GM18858 (cell line): ENCODE data around the gene CHST1.

Source experiments
- ATAC-seq: cut with Tn5 transposase; IDR thresholded peaks from one replicate; pipeline ENCODE4 v1.9.1; 2021; ENCODE audit not compliant: unreplicated experiment

Gene CHST1

DNA sequence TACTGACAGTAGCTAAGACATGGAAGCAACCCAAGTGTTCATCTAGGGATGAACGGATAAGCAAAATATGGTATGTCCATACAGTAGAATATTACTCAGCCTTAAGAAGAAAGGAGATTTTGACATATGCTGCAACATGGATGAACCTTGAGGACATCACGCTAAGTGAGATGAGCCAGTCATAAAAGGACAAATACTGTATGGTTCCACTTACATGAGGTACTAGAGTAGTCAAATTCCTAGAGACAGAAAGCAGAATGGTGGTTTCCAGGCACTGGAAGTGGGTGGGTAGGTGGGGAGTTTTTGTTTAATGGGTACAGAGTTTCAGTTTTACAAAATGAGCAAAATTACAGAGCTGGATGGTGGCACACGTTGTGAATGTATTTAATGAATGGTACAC, 18.1 kb downstream of the CHST1 start:
- no peak for ATAC-seq

DNA sequence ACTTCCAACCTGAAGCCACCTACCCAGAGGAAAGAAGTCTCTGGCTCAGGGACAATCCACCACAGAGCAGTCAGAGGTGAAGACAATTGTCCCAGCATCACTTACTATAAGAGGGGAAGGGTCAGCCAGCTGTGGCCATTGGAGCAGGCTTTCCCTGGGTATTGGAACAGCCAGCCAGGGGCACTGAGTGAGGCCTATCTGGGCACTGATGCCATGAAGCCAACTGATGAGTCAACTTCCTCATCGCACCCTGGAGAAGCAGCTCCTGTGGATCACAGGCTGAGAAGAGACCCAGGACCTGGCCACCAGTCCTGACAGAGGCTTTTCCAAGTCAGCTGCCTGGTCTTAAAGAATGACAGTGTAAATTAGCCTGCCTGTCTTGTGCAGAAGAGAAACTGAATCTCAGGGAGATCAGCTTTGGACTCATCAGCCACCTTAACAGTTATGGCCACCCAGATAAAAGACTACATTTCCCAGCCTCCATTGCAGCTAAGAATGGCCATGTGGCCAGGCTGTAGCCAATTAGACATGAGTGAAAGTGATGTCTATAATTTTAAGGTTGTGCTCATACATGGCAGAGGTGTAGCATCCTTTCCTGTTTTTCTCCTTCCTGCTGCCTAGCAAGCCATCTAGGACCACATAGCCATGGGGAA, 19.0 kb downstream of the CHST1 start:
- ATAC-seq = no peak

GRCh38 chr11:45644981-45645889, 20.2 kb downstream of the CHST1 start:
- no peak for ATAC-seq

DNA sequence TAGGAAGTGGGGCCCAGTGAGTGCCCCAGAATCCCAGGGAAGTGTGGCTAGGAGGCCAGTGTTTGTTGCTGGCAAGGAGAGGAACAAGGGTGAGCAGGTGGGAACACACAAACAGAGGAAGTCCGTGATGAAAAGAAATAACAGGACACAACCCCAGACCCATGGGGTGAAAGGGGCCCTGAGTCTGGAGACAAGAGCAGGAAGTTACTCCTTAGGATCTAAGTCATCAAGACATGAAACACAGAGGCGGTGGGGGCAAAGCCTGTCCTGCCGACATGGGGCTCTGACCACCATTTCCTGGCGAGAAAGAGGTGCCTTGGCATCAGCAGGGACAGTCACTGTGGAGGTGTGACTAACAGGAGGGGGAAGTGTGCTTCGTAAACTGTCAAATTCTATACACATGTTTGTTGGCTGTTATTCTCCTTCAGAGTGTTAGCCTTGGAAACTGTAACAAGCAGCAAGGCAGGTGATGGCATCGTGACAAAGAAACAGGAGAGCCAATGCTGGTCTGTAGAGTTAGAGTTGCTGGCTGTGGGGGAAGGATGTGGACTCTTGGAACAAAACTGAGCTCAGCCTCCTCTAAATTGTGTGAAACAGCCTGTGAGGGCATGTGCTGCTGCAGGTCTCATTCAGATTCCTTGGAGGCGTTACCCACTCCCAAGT, 21.7 kb downstream of the CHST1 start:
- ATAC-seq = no peak

- ATAC-seq = no peak
Measured at GRCh38 chr11:45641961-45642360, 23.5 kb downstream of the CHST1 start.

GRCh38 chr11:45638051-45638450, 27.4 kb downstream of the CHST1 start:
- no peak for ATAC-seq

- no peak for ATAC-seq
Measured at GRCh38 chr11:45635907-45636306, 29.5 kb downstream of the CHST1 start.

GRCh38 chr11:45625611-45626010, 39.8 kb downstream of the CHST1 start:
- no peak for ATAC-seq

GRCh38 chr11:45624095-45624494, 41.3 kb downstream of the CHST1 start:
- no peak for ATAC-seq

- ATAC-seq = no peak
Measured at GRCh38 chr11:45622861-45623260, 42.6 kb downstream of the CHST1 start.

DNA sequence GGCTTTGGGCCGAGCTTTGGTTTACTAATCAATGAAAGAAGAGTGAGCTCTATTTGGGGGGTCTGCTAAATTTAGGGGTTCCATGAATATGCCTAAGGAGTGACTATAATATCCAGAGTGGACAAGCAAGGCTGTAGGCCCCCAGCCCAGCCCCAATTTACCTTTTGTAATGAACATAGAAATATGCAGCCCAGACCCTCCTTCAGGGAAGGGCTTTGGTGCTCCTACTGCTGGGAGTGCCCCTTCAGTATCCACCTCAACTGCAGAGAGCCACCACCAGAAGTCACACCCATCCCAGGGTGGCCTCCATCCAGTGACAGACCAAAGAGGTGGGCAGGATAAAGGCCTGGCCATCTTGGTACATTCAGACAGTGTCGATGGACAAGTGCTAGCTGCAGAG, 43.1 kb downstream of the CHST1 start:
- ATAC-seq = no peak

GRCh38 chr11:45621588-45621987, 43.8 kb downstream of the CHST1 start:
- ATAC-seq = no peak

- ATAC-seq = no peak
Measured at GRCh38 chr11:45620243-45620642, 45.2 kb downstream of the CHST1 start.

- ATAC-seq = no peak
Measured at GRCh38 chr11:45618897-45619296, 46.5 kb downstream of the CHST1 start.

GRCh38 chr11:45617871-45618601, 47.4 kb downstream of the CHST1 start:
- ATAC-seq = no peak

DNA sequence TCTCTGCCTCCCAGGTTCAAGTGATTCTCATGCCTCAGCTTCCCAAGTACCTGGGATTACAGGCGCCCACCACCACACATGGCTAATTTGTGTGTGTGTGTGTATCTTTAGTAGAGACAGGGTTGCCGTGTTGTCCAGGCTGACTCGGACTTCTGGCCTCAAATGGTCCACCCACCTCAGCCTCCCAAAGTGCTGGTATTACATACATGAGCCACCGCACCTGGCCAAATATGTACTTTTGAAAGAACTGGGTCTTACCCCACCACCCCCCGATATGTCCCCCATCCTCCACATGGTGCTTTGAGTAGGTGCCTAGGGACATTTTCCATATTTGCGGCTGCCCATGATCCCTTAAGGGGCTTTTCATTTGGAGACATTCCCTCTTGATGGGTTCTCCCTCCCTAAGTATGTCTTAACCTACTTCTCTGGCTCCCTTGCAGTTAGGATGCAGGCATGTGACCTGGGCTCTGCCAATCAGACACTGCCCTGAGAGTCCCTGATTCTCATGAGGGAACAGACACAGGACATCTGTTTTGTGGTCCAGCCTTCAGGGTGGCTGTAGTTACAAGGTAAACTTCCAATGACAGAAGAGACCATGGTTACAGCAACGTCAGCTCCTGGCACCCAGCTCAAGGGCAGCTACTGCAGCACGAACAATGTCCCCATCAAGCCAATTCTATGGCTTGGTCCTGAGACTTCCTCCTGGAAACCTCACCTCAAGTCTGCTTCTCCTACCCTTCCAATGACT, 48.4 kb downstream of the CHST1 start:
- no peak for ATAC-seq

DNA sequence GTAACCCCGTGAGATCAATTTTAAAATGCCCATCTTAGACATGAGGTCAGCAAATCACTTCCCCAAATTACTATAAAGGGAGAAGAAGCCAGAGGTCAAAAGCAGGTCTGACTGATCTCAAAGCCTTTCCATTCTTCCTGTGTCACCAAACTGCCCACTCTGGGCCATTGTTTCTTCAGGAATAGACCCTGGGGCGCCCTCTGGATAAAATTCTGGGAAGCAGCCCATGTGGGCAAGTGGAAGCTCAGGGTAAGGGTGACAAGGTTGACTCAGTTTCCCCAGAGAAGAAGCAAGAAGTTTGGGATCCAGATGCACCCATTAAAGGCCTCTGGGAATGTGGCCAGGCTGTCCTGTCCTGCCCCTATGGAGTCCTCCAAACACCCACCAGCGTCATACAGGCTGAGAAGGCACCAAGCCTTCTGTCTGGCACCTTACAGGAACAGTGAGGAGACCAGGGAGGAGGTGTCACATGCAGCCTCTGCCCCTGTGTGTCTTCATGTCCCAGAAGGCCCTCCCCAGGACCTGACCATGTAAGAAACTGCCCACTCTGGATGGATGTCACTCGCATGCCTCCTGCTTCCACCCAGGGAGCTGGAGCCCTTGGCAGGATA, 50.1 kb downstream of the CHST1 start:
- ATAC-seq = no peak

GRCh38 chr11:45614196-45614828, 51.1 kb downstream of the CHST1 start:
- ATAC-seq = no peak

GRCh38 chr11:45610627-45611026, 54.8 kb downstream of the CHST1 start:
- ATAC-seq = no peak

- no peak for ATAC-seq
Measured at GRCh38 chr11:45609902-45610301, 55.5 kb downstream of the CHST1 start.
